ENCODE data around the gene RNF169. TPM values are rescaled to one million over a fixed set of nuclear protein-coding genes. Genes with fewer than 3 reads are reported as not detected.

RNF169 gene
- total and polyA plus RNA-seq, 5 donors = 2.5 to 11.6 (median 10.2) TPM

- Histone ChIP-seq H3K4me3 (ENCODE audit: low read length) (no peak overlapping the region), H3K27me3 (ENCODE audit: control insufficient read depth, insufficient read depth) (no peaks in the 10 kb centered on the region), H3K27ac (ENCODE audit: low read length) (no peak overlapping the region), H3K9me3 (ENCODE audit: control insufficient read depth, low read length) (no peaks in the 10 kb centered on the region), H3K4me1 (ENCODE audit: control insufficient read depth, insufficient read depth, low read length) (no peaks in the 10 kb centered on the region)
- DNase-seq = no peak
- intact Hi-C loops (cut with DNase I) = no loop called here
- ATAC-seq = no peak
- 97% methylated on average over 5 of the region's 5 CpGs for WGBS
Observed at GRCh38 chr11:74845978-74846517, 97.4 kb downstream of the RNF169 start.

- H3K4me3 ChIP-seq (ENCODE audit: low read length) = no peak overlapping the region
- no peak overlapping the region for H3K27ac ChIP-seq (ENCODE audit: low read length)
- H3K9me3 ChIP-seq (ENCODE audit: control insufficient read depth, low read length) = no peaks in the 10 kb centered on the region
- ATAC-seq = no peak
- DNase-seq = no peak
- no peaks in the 10 kb centered on the region for H3K27me3 ChIP-seq (ENCODE audit: control insufficient read depth, insufficient read depth)
- intact Hi-C loops (cut with DNase I) = no loop called here
- WGBS = 90% methylated on average over 2 of the region's 2 CpGs
- H3K4me1 ChIP-seq (ENCODE audit: control insufficient read depth, insufficient read depth, low read length) = no peaks in the 10 kb centered on the region
Observed at GRCh38 chr11:74846770-74847169, 98.1 kb downstream of the RNF169 start.

- H3K9me3 ChIP-seq (ENCODE audit: control insufficient read depth, low read length) = no peaks in the 10 kb centered on the region
- no peaks in the 10 kb centered on the region for H3K27me3 ChIP-seq (ENCODE audit: control insufficient read depth, insufficient read depth)
- H3K27ac ChIP-seq (ENCODE audit: low read length) = no peak overlapping the region
- DNase-seq (no peak), ATAC-seq (no peak)
- H3K4me1 ChIP-seq (ENCODE audit: control insufficient read depth, insufficient read depth, low read length) = no peaks in the 10 kb centered on the region
- intact Hi-C loops (cut with DNase I) = no loop called here
- no peak overlapping the region for H3K4me3 ChIP-seq (ENCODE audit: low read length)
- WGBS = 85% methylated on average over 1 of the region's 1 CpG
Observed at GRCh38 chr11:74847395-74847794, 98.7 kb downstream of the RNF169 start.

- no peak for ATAC-seq
- 97% methylated on average over 6 of the region's 6 CpGs for WGBS
- Histone ChIP-seq H3K4me3 (ENCODE audit: low read length) (no peak overlapping the region), H3K27ac (ENCODE audit: low read length) (no peak overlapping the region), H3K4me1 (ENCODE audit: control insufficient read depth, insufficient read depth, low read length) (no peaks in the 10 kb centered on the region), H3K27me3 (ENCODE audit: control insufficient read depth, insufficient read depth) (no peaks in the 10 kb centered on the region), H3K9me3 (ENCODE audit: control insufficient read depth, low read length) (no peaks in the 10 kb centered on the region)
- no peak for DNase-seq
- intact Hi-C loops (cut with DNase I) = no loop called here
Observed at GRCh38 chr11:74847895-74848294, 99.2 kb downstream of the RNF169 start.

GRCh38 chr11:74849525-74850391 is 101.1 kb downstream of the RNF169 start:
- Histone ChIP-seq H3K4me3 (ENCODE audit: low read length) (no peak overlapping the region), H3K4me1 (ENCODE audit: control insufficient read depth, insufficient read depth, low read length) (no peaks in the 10 kb centered on the region), H3K27ac (ENCODE audit: low read length) (no peak overlapping the region), H3K9me3 (ENCODE audit: control insufficient read depth, low read length) (no peaks in the 10 kb centered on the region), H3K27me3 (ENCODE audit: control insufficient read depth, insufficient read depth) (no peaks in the 10 kb centered on the region)
- ATAC-seq (no peak), DNase-seq (peak in 2 of 3 donors; percentile 49 to 53)
- intact Hi-C loops (cut with DNase I) = no loop called here
- WGBS = 69% methylated on average over 7 of the region's 7 CpGs

- H3K9me3 ChIP-seq (ENCODE audit: control insufficient read depth, low read length) = no peaks in the 10 kb centered on the region
- H3K27me3 ChIP-seq (ENCODE audit: control insufficient read depth, insufficient read depth) = no peaks in the 10 kb centered on the region
- no peak for DNase-seq
- WGBS = 91% methylated on average over 4 of the region's 4 CpGs
- no peaks in the 10 kb centered on the region for H3K4me1 ChIP-seq (ENCODE audit: control insufficient read depth, insufficient read depth, low read length)
- no peak overlapping the region for H3K4me3 ChIP-seq (ENCODE audit: low read length)
- intact Hi-C loops (cut with DNase I) = no loop called here
- ATAC-seq = no peak
- no peak overlapping the region for H3K27ac ChIP-seq (ENCODE audit: low read length)
Observed at GRCh38 chr11:74853223-74853622, 104.6 kb downstream of the RNF169 start.

- Histone ChIP-seq H3K4me1 (ENCODE audit: control insufficient read depth, insufficient read depth, low read length) (no peaks in the 10 kb centered on the region), H3K4me3 (ENCODE audit: low read length) (no peak overlapping the region), H3K9me3 (ENCODE audit: control insufficient read depth, low read length) (peaks cover 8% of the 10 kb centered on the region), H3K27me3 (ENCODE audit: control insufficient read depth, insufficient read depth) (no peaks in the 10 kb centered on the region), H3K27ac (ENCODE audit: low read length) (no peak overlapping the region)
- intact Hi-C loops (cut with DNase I) = no loop called here
- no peak for ATAC-seq
- DNase-seq = no peak
Observed at GRCh38 chr11:74860743-74861142, 112.1 kb downstream of the RNF169 start.

GRCh38 chr11:74863410-74863809 is 114.8 kb downstream of the RNF169 start:
- H3K9me3 ChIP-seq (ENCODE audit: control insufficient read depth, low read length) = peaks cover 12% of the 10 kb centered on the region
- no peak overlapping the region for H3K27ac ChIP-seq (ENCODE audit: low read length)
- DNase-seq (no peak), ATAC-seq (no peak)
- intact Hi-C loops (cut with DNase I) = no loop called here
- H3K4me1 ChIP-seq (ENCODE audit: control insufficient read depth, insufficient read depth, low read length) = no peaks in the 10 kb centered on the region
- H3K27me3 ChIP-seq (ENCODE audit: control insufficient read depth, insufficient read depth) = no peaks in the 10 kb centered on the region
- no peak overlapping the region for H3K4me3 ChIP-seq (ENCODE audit: low read length)
- WGBS = 91% methylated on average over 2 of the region's 2 CpGs

- H3K4me3 ChIP-seq (ENCODE audit: low read length) = no peak overlapping the region
- H3K27me3 ChIP-seq (ENCODE audit: control insufficient read depth, insufficient read depth) = no peaks in the 10 kb centered on the region
- intact Hi-C loops (cut with DNase I) = no loop called here
- peaks cover 18% of the 10 kb centered on the region for H3K9me3 ChIP-seq (ENCODE audit: control insufficient read depth, low read length)
- no peak for ATAC-seq
- no peaks in the 10 kb centered on the region for H3K4me1 ChIP-seq (ENCODE audit: control insufficient read depth, insufficient read depth, low read length)
- H3K27ac ChIP-seq (ENCODE audit: low read length) = no peak overlapping the region
- no peak for DNase-seq
Observed at GRCh38 chr11:74866557-74866956, 117.9 kb downstream of the RNF169 start.

GRCh38 chr11:74870485-74870884 is 121.8 kb downstream of the RNF169 start:
- 98% methylated on average over 1 of the region's 1 CpG for WGBS
- ATAC-seq (no peak), DNase-seq (no peak)
- Histone ChIP-seq H3K27ac (ENCODE audit: low read length) (no peak overlapping the region), H3K27me3 (ENCODE audit: control insufficient read depth, insufficient read depth) (no peaks in the 10 kb centered on the region), H3K4me3 (ENCODE audit: low read length) (no peak overlapping the region), H3K9me3 (ENCODE audit: control insufficient read depth, low read length) (peaks cover 22% of the 10 kb centered on the region), H3K4me1 (ENCODE audit: control insufficient read depth, insufficient read depth, low read length) (no peaks in the 10 kb centered on the region)
- intact Hi-C loops (cut with DNase I) = no loop called here

- no peaks in the 10 kb centered on the region for H3K4me1 ChIP-seq (ENCODE audit: control insufficient read depth, insufficient read depth, low read length)
- ATAC-seq (no peak), DNase-seq (no peak)
- H3K4me3 ChIP-seq (ENCODE audit: low read length) = no peak overlapping the region
- H3K9me3 ChIP-seq (ENCODE audit: control insufficient read depth, low read length) = peaks cover 19% of the 10 kb centered on the region
- no peak overlapping the region for H3K27ac ChIP-seq (ENCODE audit: low read length)
- H3K27me3 ChIP-seq (ENCODE audit: control insufficient read depth, insufficient read depth) = no peaks in the 10 kb centered on the region
- intact Hi-C loops (cut with DNase I) = no loop called here
- 100% methylated on average over 2 of the region's 2 CpGs for WGBS
Observed at GRCh38 chr11:74871037-74871436, 122.4 kb downstream of the RNF169 start.
